ENCODE results near the gene PRKN.

The PRKN gene

GRCh38 chr6:162181741-162182401, 545.7 kb downstream of the PRKN start:
- no peak for TF ChIP-seq CTCF (IDR thresholded peaks at IDR 0.05)
- TF ChIP-seq ZFX (IDR thresholded peaks at IDR 0.05; ENCODE audit: borderline replicate concordance), result no peak
- no peak overlapping the region for H3K27ac ChIP-seq

GRCh38 chr6:162181111-162181510, 546.5 kb downstream of the PRKN start:
- no peak overlapping the region for H3K27ac ChIP-seq
- TF ChIP-seq ZFX (IDR thresholded peaks at IDR 0.05; ENCODE audit: borderline replicate concordance), result no peak
- TF ChIP-seq CTCF (IDR thresholded peaks at IDR 0.05), result no peak

- H3K27ac ChIP-seq, result no peak overlapping the region
- TF ChIP-seq ZFX (IDR thresholded peaks at IDR 0.05; ENCODE audit: borderline replicate concordance) (no peak), CTCF (IDR thresholded peaks at IDR 0.05) (no peak)
These were observed 548.2 kb downstream of the PRKN start for GRCh38 chr6:162179196-162179951.

GRCh38 chr6:162178666-162179065, 548.9 kb downstream of the PRKN start:
- H3K27ac ChIP-seq, result no peak overlapping the region
- no peak for TF ChIP-seq ZFX (IDR thresholded peaks at IDR 0.05; ENCODE audit: borderline replicate concordance)
- TF ChIP-seq CTCF (IDR thresholded peaks at IDR 0.05), result no peak

- no peak overlapping the region for H3K27ac ChIP-seq
These were observed 549.3 kb downstream of the PRKN start for GRCh38 chr6:162178266-162178665.

GRCh38 chr6:162177746-162178145, 549.8 kb downstream of the PRKN start:
- TF ChIP-seq ZFX (IDR thresholded peaks at IDR 0.05; ENCODE audit: borderline replicate concordance), result no peak
- TF ChIP-seq CTCF (IDR thresholded peaks at IDR 0.05), result no peak
- no peak overlapping the region for H3K27ac ChIP-seq

More at GRCh38 chr6:162178266-162178665, 549.3 kb downstream of the PRKN start:
- TF ChIP-seq ZFX (IDR thresholded peaks at IDR 0.05; ENCODE audit: borderline replicate concordance) (no peak), CTCF (IDR thresholded peaks at IDR 0.05) (no peak)

- H3K27ac ChIP-seq, result no peak overlapping the region
- TF ChIP-seq CTCF (IDR thresholded peaks at IDR 0.05) (no peak), ZFX (IDR thresholded peaks at IDR 0.05; ENCODE audit: borderline replicate concordance) (no peak)
These were observed 554.1 kb downstream of the PRKN start for GRCh38 chr6:162173466-162173865.

Measured in 22Rv1 (cell line).